IMR-90 (cell line): ENCODE data around the gene CARNS1. TPM values are rescaled to one million over a fixed set of nuclear protein-coding genes. Genes with fewer than 3 reads are reported as not detected.

Experiments used
- ATAC-seq: fragments of 200-7000 bp; cut with Tn5 transposase; 2 replicates; pipeline ENCODE4 v1.9.1; 2020; ENCODE audit warnings: low read depth, mild to moderate bottlenecking, moderate library complexity
- BruUV-seq: library from RNA; stranded (reverse); fragments of 400-500 nt; replicated peaks from 2 replicates; lab custom pipeline; 2021; lab: Mats Ljungman, UMichigan
- CTCF ChIA-PET: fragments of 300-600 bp; formaldehyde crosslinking; extraction: SDS; loops from one replicate; lab custom pipeline; 2021; ENCODE audit warnings: antibody characterized with exemption; lab: Yijun Ruan, JAX
- POLR2A ChIA-PET: fragments of 300-600 bp; sonication (Branson Sonifier 250); formaldehyde crosslinking; loops from one replicate; lab custom pipeline; 2022; ENCODE audit warnings: antibody characterized with exemption; ENCODE audit not compliant: unreplicated experiment; lab: Charles Lee
- DNase-seq: peaks from one replicate; pipeline ENCODE4 v3.0.0; 2013
- H2AFZ ChIP-seq: replicated peaks from 2 replicates; pipeline ENCODE3; 2013; ENCODE audit warnings: low read length, mild to moderate bottlenecking; ENCODE audit not compliant: poor library complexity
- H2AK5ac ChIP-seq: 2 replicates; pipeline ENCODE4 v1.6.1; 2013; ENCODE audit warnings: low read depth, low read length, inconsistent platforms
- H2AK9ac ChIP-seq: replicated peaks from 2 replicates; pipeline ENCODE3; 2013; ENCODE audit warnings: mild to moderate bottlenecking, low read depth, low read length, moderate library complexity; ENCODE audit not compliant: poor library complexity
- H2BK120ac ChIP-seq: 2 replicates; pipeline ENCODE4 v1.6.1; 2013; ENCODE audit warnings: low read depth, low read length, inconsistent platforms
- H2BK15ac ChIP-seq: 3 replicates; pipeline ENCODE4 v1.6.1; 2013; ENCODE audit warnings: low read depth, low read length, inconsistent platforms
- H2BK20ac ChIP-seq: 2 replicates; pipeline ENCODE4 v1.6.1; 2013; ENCODE audit warnings: low read depth, mild to moderate bottlenecking, inconsistent platforms, low read length, moderate library complexity
- H2BK5ac ChIP-seq: 2 replicates; pipeline ENCODE4 v1.6.1; 2013; ENCODE audit warnings: mild to moderate bottlenecking, low read depth, low read length, inconsistent platforms; ENCODE audit not compliant: poor library complexity, severe bottlenecking
- H3K14ac ChIP-seq: replicated peaks from 2 replicates; pipeline ENCODE4 v1.6.1; 2013; ENCODE audit warnings: low read depth, low read length, inconsistent platforms
- H3K18ac ChIP-seq: 2 replicates; pipeline ENCODE4 v1.6.1; 2013; ENCODE audit warnings: low read depth, low read length, control low read depth
- H3K23ac ChIP-seq: 2 replicates; pipeline ENCODE4 v1.6.1; 2013; ENCODE audit warnings: low read depth, low read length, inconsistent platforms
- H3K27ac ChIP-seq: 2 replicates; pipeline ENCODE4 v1.5.1; 2013; ENCODE audit warnings: mild to moderate bottlenecking, control low read depth, low read length; ENCODE audit not compliant: insufficient read depth
- H3K27me3 ChIP-seq: 2 replicates; pipeline ENCODE4 v1.6.1; 2013; ENCODE audit warnings: low read length; ENCODE audit not compliant: control insufficient read depth, insufficient read depth
- H3K36me3 ChIP-seq: 2 replicates; pipeline ENCODE4 v1.6.1; 2013; ENCODE audit warnings: low read length, mixed read lengths; ENCODE audit not compliant: control insufficient read depth, insufficient read depth
- H3K4ac ChIP-seq: 2 replicates; pipeline ENCODE4 v1.6.1; 2013; ENCODE audit warnings: low read depth, low read length, inconsistent platforms
- H3K4me1 ChIP-seq: 2 replicates; pipeline ENCODE4 v1.6.1; 2013; ENCODE audit warnings: low read length, mixed read lengths; ENCODE audit not compliant: control insufficient read depth, insufficient read depth
- H3K4me2 ChIP-seq: 2 replicates; pipeline ENCODE4 v1.6.1; 2013; ENCODE audit warnings: low read depth, mild to moderate bottlenecking, control low read depth, low read length, moderate library complexity
- H3K4me3 ChIP-seq: 2 replicates; pipeline ENCODE4 v1.5.1; 2013; ENCODE audit warnings: low read depth, mild to moderate bottlenecking, control low read depth, low read length, moderate library complexity; ENCODE audit not compliant: insufficient read depth
- H3K56ac ChIP-seq: 2 replicates; pipeline ENCODE4 v1.6.1; 2013; ENCODE audit warnings: low read length, inconsistent platforms; ENCODE audit not compliant: insufficient read depth; ENCODE audit errors: extremely low read depth
- H3K79me1 ChIP-seq, 2 experiments: 2 replicates each; pipeline ENCODE4 v1.6.1; 2013; ENCODE audit warnings: low read length in 2 of 2, inconsistent platforms in 1 of 2, low read depth in 1 of 2
- H3K9ac ChIP-seq: 2 replicates; pipeline ENCODE4 v1.6.1; 2013; ENCODE audit warnings: low read depth, low read length, control low read depth
- H3K9me1 ChIP-seq: 2 replicates; pipeline ENCODE4 v1.6.1; 2013; ENCODE audit warnings: low read length, inconsistent platforms; ENCODE audit not compliant: insufficient read depth
- H3K9me3 ChIP-seq: 2 replicates; pipeline ENCODE4 v1.6.1; 2013; ENCODE audit warnings: low read length; ENCODE audit not compliant: control insufficient read depth, insufficient read depth
- H4K20me1 ChIP-seq: 2 replicates; pipeline ENCODE4 v1.6.1; 2013; ENCODE audit warnings: low read length, inconsistent platforms; ENCODE audit not compliant: insufficient read depth
- H4K5ac ChIP-seq: 2 replicates; pipeline ENCODE4 v1.6.1; 2013; ENCODE audit warnings: mild to moderate bottlenecking, low read depth, low read length, control low read depth
- H4K8ac ChIP-seq, 2 experiments: 2 replicates each; pipeline ENCODE4 v1.6.1; 2013; ENCODE audit warnings: low read depth in 2 of 2, low read length in 2 of 2, control low read depth in 1 of 2, inconsistent platforms in 1 of 2
- H4K91ac ChIP-seq: 2 replicates; pipeline ENCODE4 v1.6.1; 2013; ENCODE audit warnings: low read depth, low read length, inconsistent platforms; ENCODE audit not compliant: insufficient read depth
- BHLHE40 ChIP-seq: fragments of 150-350 bp; IDR thresholded peaks from 2 replicates; pipeline ENCODE4 v1.6.1; 2016; ENCODE audit warnings: mild to moderate bottlenecking, low read depth, low read length
- CEBPB ChIP-seq: IDR thresholded peaks from 2 replicates; pipeline ENCODE4 v1.6.1; 2012; ENCODE audit warnings: low read depth, low read length, improper control_type of control experiment
- CHD1 ChIP-seq: IDR thresholded peaks from 2 replicates; pipeline ENCODE4 v1.6.1; 2012; ENCODE audit warnings: low read depth, low read length, improper control_type of control experiment
- FOS ChIP-seq: fragments of 150-350 bp; IDR thresholded peaks from 2 replicates; pipeline ENCODE4 v1.6.1; 2016; ENCODE audit warnings: low read depth, low read length
- MAFK ChIP-seq: IDR thresholded peaks from 2 replicates; pipeline ENCODE4 v1.6.1; 2012; ENCODE audit warnings: low read depth, low read length, improper control_type of control experiment
- MAZ ChIP-seq: IDR thresholded peaks from 2 replicates; pipeline ENCODE4 v1.6.1; 2012; ENCODE audit warnings: low read depth, mild to moderate bottlenecking, low read length, improper control_type of control experiment, moderate library complexity, borderline replicate concordance
- SMC3 ChIP-seq: fragments of 150-350 bp; IDR thresholded peaks from 2 replicates; pipeline ENCODE4 v1.6.1; 2016; ENCODE audit warnings: low read depth, mild to moderate bottlenecking, antibody characterized with exemption, low read length, moderate library complexity
- WGBS, 2 experiments: methylation state at CpG; one replicate each; pipeline versions ENCODE4 v1.1.5 to v1.1.7; 2013; ENCODE audit warnings: missing lambda C conversion rate in 2 of 2; ENCODE audit not compliant: insufficient read length in 1 of 2; ENCODE audit errors: extremely low coverage in 2 of 2; 5-methylcytosine and 5-hydroxymethylcytosine counted together
- dilution Hi-C: fragments of 300-500 bp; cut with HindIII; formaldehyde crosslinking; loops from one replicate; pipeline ENCODE4 v1.14.3; 2018; ENCODE audit warnings: low sequenced_read_pairs; ENCODE audit not compliant: unreplicated experiment
- in situ Hi-C: fragments of 300-500 bp; cut with MboI; formaldehyde crosslinking; loops from 3 replicates; pipeline ENCODE4 v1.14.3; 2019; ENCODE audit warnings: low sequenced_read_pairs, inconsistent platforms, mixed read lengths
- intact Hi-C: fragments of 100-400 bp; cut with micrococcal nuclease; formaldehyde crosslinking; loops from 2 replicates; pipeline ENCODE4 v1.10.0; 2022
- polyA plus RNA-seq, 3 experiments: library from polyadenylated mRNA; depleted of rRNA; stranded (reverse); fragments of >200 nt; gene quantifications; 2 replicates each; pipeline ENCODE4 v1.2.3, GENCODE V29; 2012; ENCODE audit warnings: low replicate concordance in 1 of 3
- total RNA-seq: library from RNA; depleted of rRNA; stranded (reverse); fragments of >200 nt; gene quantifications from 2 replicates; pipeline ENCODE4 v1.2.3, GENCODE V29; 2012
- TF ChIP-seq, protein P1 (sequence below): fragments of 150-350 bp; IDR thresholded peaks from 2 replicates; pipeline ENCODE4 v1.6.1; 2016; ENCODE audit warnings: low read depth, mild to moderate bottlenecking, low read length, moderate library complexity, borderline replicate concordance

CARNS1 gene
- total and polyA plus RNA-seq, 2 of the 4 experiments (the other 2 are of a cell fraction) = under 0.01 to 0.32 TPM

DNA sequence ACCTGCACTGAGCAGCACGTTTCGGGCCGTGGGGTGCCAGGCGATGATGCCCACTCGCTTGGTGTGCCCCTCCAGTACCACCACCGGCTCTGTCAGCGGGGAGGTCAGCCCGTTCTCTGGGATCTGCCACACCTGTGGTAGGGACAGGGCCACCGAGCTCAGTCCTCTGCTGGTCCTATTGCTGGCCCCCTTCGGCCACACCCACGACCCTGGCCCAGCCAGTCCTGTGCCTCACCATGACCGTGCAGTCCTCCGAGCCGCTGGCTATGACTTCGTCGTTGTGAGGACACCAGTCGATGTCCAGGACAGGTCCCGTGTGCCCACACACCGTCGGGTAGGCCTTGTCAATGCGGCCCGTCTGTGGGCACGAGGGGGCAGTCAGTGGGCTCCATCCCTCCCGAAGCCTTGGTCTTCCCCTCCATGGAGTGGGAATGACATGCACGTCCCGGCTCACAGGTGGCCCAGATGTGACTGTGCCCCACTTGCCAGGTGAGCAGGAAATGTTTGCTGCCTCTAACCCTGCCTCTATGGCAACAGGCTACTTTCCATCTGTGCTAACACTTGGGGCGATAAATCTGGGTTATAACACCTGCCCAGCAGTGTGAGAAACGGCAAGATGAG, 26.4 kb downstream of the CARNS1 start:
- H3K9me1 ChIP-seq = peaks cover 8% of the 10 kb centered on the region; the same call in 1 of the 2 replicates
- no peak overlapping the region for H3K9ac ChIP-seq
- ATAC-seq (no peak), DNase-seq (no peak)
- ChIA-PET POLR2A (interaction anchor here (0.5 kb wide), 1 partner anchor 11 kb away, joined by 3 read pairs; no protein-coding TSS in a partner anchor), CTCF (no interaction called here)
- in situ Hi-C loops (no loop called here), intact Hi-C loops (no loop called here), dilution Hi-C loops (no loop called here)
- H3K14ac ChIP-seq = no peak overlapping the region
- no peak overlapping the region; a peak in 1 of 4 replicates for H4K8ac ChIP-seq
- H2AK5ac ChIP-seq = peak overlapping the region; percentile 15; the same call in 1 of the 2 replicates
- H2AFZ ChIP-seq = no peak overlapping the region
- peaks cover 3% of the 10 kb centered on the region; the same call in 1 of the 2 replicates for H3K4me1 ChIP-seq
- no peaks in the 10 kb centered on the region for H3K27me3 ChIP-seq
- H3K79me1 ChIP-seq = peaks cover 8 to 26% of the 10 kb centered on the region in 2 experiments
- H2BK15ac ChIP-seq = no peak overlapping the region
- H3K23ac ChIP-seq = no peak overlapping the region
- peak overlapping the region; percentile 78 for H2AK9ac ChIP-seq
- WGBS, 2 experiments = 88% methylated on average over 22 of the region's 28 CpGs; no CpG with 5 or more reads in 1 of the 2 experiments
- H4K20me1 ChIP-seq = peaks cover 8% of the 10 kb centered on the region
- no peak overlapping the region for H4K91ac ChIP-seq
- H3K4me2 ChIP-seq = no peak overlapping the region
- H2BK20ac ChIP-seq = no peak overlapping the region
- TF ChIP-seq FOS = no peak
- no peak for TF ChIP-seq BHLHE40
- no peak for TF ChIP-seq MAFK
- no peak for TF ChIP-seq SMC3
- TF ChIP-seq CEBPB = no peak
- no peak for TF ChIP-seq CHD1
- TF ChIP-seq MAZ = no peak
- TF ChIP-seq, protein P1, sequence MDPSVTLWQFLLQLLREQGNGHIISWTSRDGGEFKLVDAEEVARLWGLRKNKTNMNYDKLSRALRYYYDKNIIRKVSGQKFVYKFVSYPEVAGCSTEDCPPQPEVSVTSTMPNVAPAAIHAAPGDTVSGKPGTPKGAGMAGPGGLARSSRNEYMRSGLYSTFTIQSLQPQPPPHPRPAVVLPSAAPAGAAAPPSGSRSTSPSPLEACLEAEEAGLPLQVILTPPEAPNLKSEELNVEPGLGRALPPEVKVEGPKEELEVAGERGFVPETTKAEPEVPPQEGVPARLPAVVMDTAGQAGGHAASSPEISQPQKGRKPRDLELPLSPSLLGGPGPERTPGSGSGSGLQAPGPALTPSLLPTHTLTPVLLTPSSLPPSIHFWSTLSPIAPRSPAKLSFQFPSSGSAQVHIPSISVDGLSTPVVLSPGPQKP = no peak
- no peak overlapping the region for H3K4me3 ChIP-seq
- H3K18ac ChIP-seq = no peak overlapping the region
- H3K9me3 ChIP-seq = no peaks in the 10 kb centered on the region
- H2BK5ac ChIP-seq = no peak overlapping the region
- no peak overlapping the region for H3K27ac ChIP-seq
- H3K36me3 ChIP-seq = peaks cover 40% of the 10 kb centered on the region; the same call in 1 of the 2 replicates
- H4K5ac ChIP-seq = no peak overlapping the region
- no peak overlapping the region for H3K4ac ChIP-seq
- no peak overlapping the region for H2BK120ac ChIP-seq
- H3K56ac ChIP-seq = no peak overlapping the region
- TSS peak; percentile 73 for BruUV-seq
